ENCODE measurements around the gene TMEM179B.

GRCh38 chr11:62804310-62805075, 17.3 kb downstream of the TMEM179B start:
- TF ChIP-seq REST (IDR thresholded peaks at IDR 0.05) (no peak), CTCF (IDR thresholded peaks at IDR 0.05; ENCODE audit: low read depth, low read length, missing input control) (no peak), RAD21 (IDR thresholded peaks at IDR 0.05) (no peak), GABPA (IDR thresholded peaks at IDR 0.05 in 1 of 2, conservative IDR thresholded peaks at IDR 0.05 in 1 of 2) (no peak), RXRA (IDR thresholded peaks at IDR 0.05) (no peak), JUND (IDR thresholded peaks at IDR 0.05) (no peak), SP1 (IDR thresholded peaks at IDR 0.05) (no peak), EGR1 (IDR thresholded peaks at IDR 0.05; ENCODE audit: low read depth in 2 of 2) (no peak), FOXA1 (IDR thresholded peaks at IDR 0.05) (no peak)

Measured in liver (tissue), 3 donors.